HepG2 (cell line): ENCODE results near the gene GNAL. TPM values are rescaled to one million over a fixed set of nuclear protein-coding genes. Genes with fewer than 3 reads are reported as not detected.

Experiments used
- CEBPB ChIP-seq: IDR thresholded peaks from 2 replicates; pipeline ENCODE4 v1.6.1; 2011; ENCODE audit warnings: low read depth, low read length, improper control_type of control experiment, borderline replicate concordance
- GATAD2A ChIP-seq: IDR thresholded peaks from 2 replicates; pipeline ENCODE4 v1.6.1; 2016
- JUNB ChIP-seq: sonication (generic); formaldehyde crosslinking; IDR thresholded peaks from 2 replicates; pipeline ENCODE4 v1.8.0; 2022; ENCODE audit warnings: missing genetic modification reagents, mild to moderate bottlenecking, borderline replicate concordance
- POGZ ChIP-seq: sonication (generic); formaldehyde crosslinking; IDR thresholded peaks from 2 replicates; pipeline ENCODE4 v1.4.0; 2020; ENCODE audit warnings: mild to moderate bottlenecking, missing genetic modification reagents
- SAP130 ChIP-seq: IDR thresholded peaks from 2 replicates; pipeline ENCODE4 v1.6.1; 2016; ENCODE audit warnings: low read depth
- ZNF253 ChIP-seq: sonication (generic); formaldehyde crosslinking; IDR thresholded peaks from 2 replicates; pipeline ENCODE4 v1.8.0; 2022; ENCODE audit warnings: mild to moderate bottlenecking, missing genetic modification reagents, borderline replicate concordance
- ZNF547 ChIP-seq: sonication (generic); formaldehyde crosslinking; IDR thresholded peaks from 2 replicates; pipeline ENCODE4 v1.5.1; 2020; ENCODE audit warnings: mild to moderate bottlenecking, missing genetic modification reagents
- ZNF615 ChIP-seq: sonication (generic); formaldehyde crosslinking; IDR thresholded peaks from 2 replicates; pipeline ENCODE4 v1.5.0; 2020; ENCODE audit warnings: mild to moderate bottlenecking, missing genetic modification reagents, borderline replicate concordance
- polyA plus RNA-seq, 8 experiments: library from polyadenylated mRNA; depleted of rRNA in 3 of 8; stranded (reverse) in 7 of 8; unstranded in 1 of 8; fragments of >200 nt; fragmentation: Illumina TruSeq in 4 of 8; extraction: Trizol in 4 of 8; gene quantifications; 2 replicates each; pipeline versions ENCODE4 v1.2.1 to v1.2.3, GENCODE V29; 2011 to 2016; ENCODE audit warnings: low read depth in 4 of 8, missing spikeins in 1 of 8, mixed read lengths in 1 of 8; ENCODE audit not compliant: insufficient read depth in 1 of 8
- total RNA-seq, 5 experiments: library from RNA; depleted of rRNA; stranded (reverse); fragments of >200 nt; fragmentation: Illumina TruSeq; extraction: Trizol; gene quantifications; 2 replicates each; pipeline ENCODE4 v1.2.3, GENCODE V29; 2016; ENCODE audit warnings: low read depth in 1 of 5
- TF ChIP-seq, protein P1 (sequence below): sonication (generic); formaldehyde crosslinking; IDR thresholded peaks from 2 replicates; pipeline ENCODE4 v1.5.0; 2020; ENCODE audit warnings: mild to moderate bottlenecking, missing genetic modification reagents, borderline replicate concordance
- TF ChIP-seq, protein P2 (sequence below): sonication (generic); formaldehyde crosslinking; IDR thresholded peaks from 2 replicates; pipeline ENCODE4 v1.4.0; 2020; ENCODE audit warnings: missing genetic modification reagents, mild to moderate bottlenecking, borderline replicate concordance
- TF ChIP-seq, protein P3 (sequence below): sonication (generic); formaldehyde crosslinking; IDR thresholded peaks from 2 replicates; pipeline ENCODE4 v1.8.1; 2023; ENCODE audit warnings: mild to moderate bottlenecking, inconsistent platforms, moderate library complexity, missing genetic modification reagents, borderline replicate concordance
- TF ChIP-seq, protein P4 (sequence below): sonication (generic); formaldehyde crosslinking; IDR thresholded peaks from 2 replicates; pipeline ENCODE4 v1.5.1; 2020; ENCODE audit warnings: missing genetic modification reagents, mild to moderate bottlenecking, borderline replicate concordance
- TF ChIP-seq, protein P5 (sequence below): sonication (generic); formaldehyde crosslinking; IDR thresholded peaks from 2 replicates; pipeline ENCODE4 v1.4.0; 2020; ENCODE audit warnings: missing genetic modification reagents, mild to moderate bottlenecking, borderline replicate concordance

Gene GNAL
- total and polyA plus RNA-seq, 2 of the 13 experiments (the other 11 are each of a cell fraction or from before 2014, with no cell fraction given) = 0.87 to 1.4 TPM

DNA sequence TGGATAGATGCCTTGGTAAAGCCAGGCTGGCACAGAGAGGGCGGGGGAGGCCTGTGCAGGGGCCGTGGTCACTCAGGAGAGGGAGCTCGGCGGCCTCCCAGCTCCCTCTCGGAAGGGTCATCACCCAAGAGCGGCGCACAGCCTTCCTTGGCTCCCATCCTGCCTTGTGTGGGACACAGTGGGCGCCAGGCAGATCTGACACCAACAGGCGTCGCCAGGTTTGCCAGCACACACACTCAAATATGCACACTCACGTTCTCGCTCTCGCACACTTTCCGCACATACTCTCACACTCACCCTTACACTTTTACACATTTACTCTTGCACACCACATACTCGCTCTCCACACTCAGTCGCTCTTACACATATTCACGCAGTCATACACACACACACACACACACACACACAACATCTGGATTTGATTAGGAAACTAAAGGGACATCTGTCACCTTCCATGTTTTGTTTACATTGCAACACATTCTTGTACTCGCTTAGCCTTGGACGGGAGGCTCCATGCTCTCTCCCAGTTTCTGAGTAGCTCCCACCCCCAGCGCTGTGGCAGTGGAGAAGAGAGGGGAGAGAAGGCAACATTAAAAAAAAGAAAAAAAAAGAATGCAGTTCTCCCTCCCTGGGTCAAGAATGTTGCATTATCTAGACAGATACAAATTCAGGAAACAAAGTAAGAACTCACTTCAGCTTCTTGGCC lies 172.7 kb downstream of the GNAL start (continued):
- TF ChIP-seq, protein P1, sequence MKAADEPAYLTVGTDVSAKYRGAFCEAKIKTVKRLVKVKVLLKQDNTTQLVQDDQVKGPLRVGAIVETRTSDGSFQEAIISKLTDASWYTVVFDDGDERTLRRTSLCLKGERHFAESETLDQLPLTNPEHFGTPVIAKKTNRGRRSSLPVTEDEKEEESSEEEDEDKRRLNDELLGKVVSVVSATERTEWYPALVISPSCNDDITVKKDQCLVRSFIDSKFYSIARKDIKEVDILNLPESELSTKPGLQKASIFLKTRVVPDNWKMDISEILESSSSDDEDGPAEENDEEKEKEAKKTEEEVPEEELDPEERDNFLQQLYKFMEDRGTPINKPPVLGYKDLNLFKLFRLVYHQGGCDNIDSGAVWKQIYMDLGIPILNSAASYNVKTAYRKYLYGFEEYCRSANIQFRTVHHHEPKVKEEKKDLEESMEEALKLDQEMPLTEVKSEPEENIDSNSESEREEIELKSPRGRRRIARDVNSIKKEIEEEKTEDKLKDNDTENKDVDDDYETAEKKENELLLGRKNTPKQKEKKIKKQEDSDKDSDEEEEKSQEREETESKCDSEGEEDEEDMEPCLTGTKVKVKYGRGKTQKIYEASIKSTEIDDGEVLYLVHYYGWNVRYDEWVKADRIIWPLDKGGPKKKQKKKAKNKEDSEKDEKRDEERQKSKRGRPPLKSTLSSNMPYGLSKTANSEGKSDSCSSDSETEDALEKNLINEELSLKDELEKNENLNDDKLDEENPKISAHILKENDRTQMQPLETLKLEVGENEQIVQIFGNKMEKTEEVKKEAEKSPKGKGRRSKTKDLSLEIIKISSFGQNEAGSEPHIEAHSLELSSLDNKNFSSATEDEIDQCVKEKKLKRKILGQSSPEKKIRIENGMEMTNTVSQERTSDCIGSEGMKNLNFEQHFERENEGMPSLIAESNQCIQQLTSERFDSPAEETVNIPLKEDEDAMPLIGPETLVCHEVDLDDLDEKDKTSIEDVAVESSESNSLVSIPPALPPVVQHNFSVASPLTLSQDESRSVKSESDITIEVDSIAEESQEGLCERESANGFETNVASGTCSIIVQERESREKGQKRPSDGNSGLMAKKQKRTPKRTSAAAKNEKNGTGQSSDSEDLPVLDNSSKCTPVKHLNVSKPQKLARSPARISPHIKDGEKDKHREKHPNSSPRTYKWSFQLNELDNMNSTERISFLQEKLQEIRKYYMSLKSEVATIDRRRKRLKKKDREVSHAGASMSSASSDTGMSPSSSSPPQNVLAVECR (CRISPR knock-in tag) = peak; percentile 21; the same call in 1 of the 2 replicates
- TF ChIP-seq ZNF615 (CRISPR knock-in tag) (no peak), POGZ (CRISPR knock-in tag) (0 out of 2 replicates have a peak, but pooled peaks have one; percentile 18), GATAD2A (CRISPR knock-in tag) (peak; percentile 40; the same call in 1 of the 2 replicates), SAP130 (CRISPR knock-in tag) (peak; percentile 38; the same call in 1 of the 2 replicates), ZNF253 (CRISPR knock-in tag) (no peak), ZNF547 (CRISPR knock-in tag) (no peak), JUNB (0 out of 2 replicates have a peak, but pooled peaks have one; percentile 21), CEBPB (peak; percentile 73)
- TF ChIP-seq, protein P2, sequence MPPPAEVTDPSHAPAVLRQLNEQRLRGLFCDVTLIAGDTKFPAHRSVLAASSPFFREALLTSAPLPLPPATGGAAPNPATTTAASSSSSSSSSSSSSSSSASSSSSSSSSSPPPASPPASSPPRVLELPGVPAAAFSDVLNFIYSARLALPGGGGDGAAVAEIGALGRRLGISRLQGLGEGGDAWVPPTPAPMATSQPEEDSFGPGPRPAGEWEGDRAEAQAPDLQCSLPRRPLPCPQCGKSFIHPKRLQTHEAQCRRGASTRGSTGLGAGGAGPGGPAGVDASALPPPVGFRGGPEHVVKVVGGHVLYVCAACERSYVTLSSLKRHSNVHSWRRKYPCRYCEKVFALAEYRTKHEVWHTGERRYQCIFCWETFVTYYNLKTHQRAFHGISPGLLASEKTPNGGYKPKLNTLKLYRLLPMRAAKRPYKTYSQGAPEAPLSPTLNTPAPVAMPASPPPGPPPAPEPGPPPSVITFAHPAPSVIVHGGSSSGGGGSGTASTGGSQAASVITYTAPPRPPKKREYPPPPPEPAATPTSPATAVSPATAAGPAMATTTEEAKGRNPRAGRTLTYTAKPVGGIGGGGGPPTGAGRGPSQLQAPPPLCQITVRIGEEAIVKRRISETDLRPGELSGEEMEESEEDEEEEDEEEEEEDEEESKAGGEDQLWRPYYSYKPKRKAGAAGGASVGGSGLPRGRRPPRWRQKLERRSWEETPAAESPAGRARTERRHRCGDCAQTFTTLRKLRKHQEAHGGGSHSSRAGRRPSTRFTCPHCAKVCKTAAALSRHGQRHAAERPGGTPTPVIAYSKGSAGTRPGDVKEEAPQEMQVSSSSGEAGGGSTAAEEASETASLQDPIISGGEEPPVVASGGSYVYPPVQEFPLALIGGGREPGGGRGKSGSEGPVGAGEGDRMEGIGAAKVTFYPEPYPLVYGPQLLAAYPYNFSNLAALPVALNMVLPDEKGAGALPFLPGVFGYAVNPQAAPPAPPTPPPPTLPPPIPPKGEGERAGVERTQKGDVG (CRISPR knock-in tag) = peak; percentile 57; the same call in 1 of the 2 replicates
- TF ChIP-seq, protein P3, sequence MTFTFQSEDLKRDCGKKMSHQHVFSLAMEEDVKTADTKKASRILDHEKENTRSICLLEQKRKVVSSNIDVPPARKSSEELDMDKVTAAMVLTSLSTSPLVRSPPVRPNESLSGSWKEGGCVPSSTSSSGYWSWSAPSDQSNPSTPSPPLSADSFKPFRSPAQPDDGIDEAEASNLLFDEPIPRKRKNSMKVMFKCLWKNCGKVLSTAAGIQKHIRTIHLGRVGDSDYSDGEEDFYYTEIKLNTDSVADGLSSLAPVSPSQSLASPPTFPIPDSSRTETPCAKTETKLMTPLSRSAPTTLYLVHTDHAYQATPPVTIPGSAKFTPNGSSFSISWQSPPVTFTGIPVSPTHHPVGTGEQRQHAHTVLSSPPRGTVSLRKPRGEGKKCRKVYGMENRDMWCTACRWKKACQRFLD (CRISPR knock-in tag) = no peak
- TF ChIP-seq, protein P4, sequence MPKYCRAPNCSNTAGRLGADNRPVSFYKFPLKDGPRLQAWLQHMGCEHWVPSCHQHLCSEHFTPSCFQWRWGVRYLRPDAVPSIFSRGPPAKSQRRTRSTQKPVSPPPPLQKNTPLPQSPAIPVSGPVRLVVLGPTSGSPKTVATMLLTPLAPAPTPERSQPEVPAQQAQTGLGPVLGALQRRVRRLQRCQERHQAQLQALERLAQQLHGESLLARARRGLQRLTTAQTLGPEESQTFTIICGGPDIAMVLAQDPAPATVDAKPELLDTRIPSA = no peak
- TF ChIP-seq, protein P5, sequence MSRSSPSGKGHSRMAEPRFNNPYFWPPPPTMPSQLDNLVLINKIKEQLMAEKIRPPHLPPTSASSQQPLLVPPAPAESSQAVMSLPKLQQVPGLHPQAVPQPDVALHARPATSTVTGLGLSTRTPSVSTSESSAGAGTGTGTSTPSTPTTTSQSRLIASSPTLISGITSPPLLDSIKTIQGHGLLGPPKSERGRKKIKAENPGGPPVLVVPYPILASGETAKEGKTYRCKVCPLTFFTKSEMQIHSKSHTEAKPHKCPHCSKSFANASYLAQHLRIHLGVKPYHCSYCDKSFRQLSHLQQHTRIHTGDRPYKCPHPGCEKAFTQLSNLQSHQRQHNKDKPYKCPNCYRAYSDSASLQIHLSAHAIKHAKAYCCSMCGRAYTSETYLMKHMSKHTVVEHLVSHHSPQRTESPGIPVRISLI = no peak
